ENCODE results near the gene AP2A2. TPM values are rescaled to one million over a fixed set of nuclear protein-coding genes. Genes with fewer than 3 reads are reported as not detected.
A peak's percentile ranks its signal among the peaks of the same experiment; 100 is the strongest.

The AP2A2 gene
- total RNA-seq, 1 donor from 2014 or later = 9.5 TPM

- peaks cover 6% of the 10 kb centered on the region for H3K27me3 ChIP-seq (ENCODE audit: control insufficient read depth, insufficient read depth, low read length)
- no peak for FAIRE-seq
Measured at GRCh38 chr11:1048375-1049070, 122.9 kb downstream of the AP2A2 start.

GRCh38 chr11:1049071-1049405 is 123.4 kb downstream of the AP2A2 start:
- peaks cover 6% of the 10 kb centered on the region for H3K27me3 ChIP-seq (ENCODE audit: control insufficient read depth, insufficient read depth, low read length)
- FAIRE-seq (no peak), DNase-seq (ENCODE audit: low read depth) (no peak)
- H3K36me3 ChIP-seq (ENCODE audit: control insufficient read depth, insufficient read depth, low read length) = no peaks in the 10 kb centered on the region
- TF ChIP-seq, protein P1, sequence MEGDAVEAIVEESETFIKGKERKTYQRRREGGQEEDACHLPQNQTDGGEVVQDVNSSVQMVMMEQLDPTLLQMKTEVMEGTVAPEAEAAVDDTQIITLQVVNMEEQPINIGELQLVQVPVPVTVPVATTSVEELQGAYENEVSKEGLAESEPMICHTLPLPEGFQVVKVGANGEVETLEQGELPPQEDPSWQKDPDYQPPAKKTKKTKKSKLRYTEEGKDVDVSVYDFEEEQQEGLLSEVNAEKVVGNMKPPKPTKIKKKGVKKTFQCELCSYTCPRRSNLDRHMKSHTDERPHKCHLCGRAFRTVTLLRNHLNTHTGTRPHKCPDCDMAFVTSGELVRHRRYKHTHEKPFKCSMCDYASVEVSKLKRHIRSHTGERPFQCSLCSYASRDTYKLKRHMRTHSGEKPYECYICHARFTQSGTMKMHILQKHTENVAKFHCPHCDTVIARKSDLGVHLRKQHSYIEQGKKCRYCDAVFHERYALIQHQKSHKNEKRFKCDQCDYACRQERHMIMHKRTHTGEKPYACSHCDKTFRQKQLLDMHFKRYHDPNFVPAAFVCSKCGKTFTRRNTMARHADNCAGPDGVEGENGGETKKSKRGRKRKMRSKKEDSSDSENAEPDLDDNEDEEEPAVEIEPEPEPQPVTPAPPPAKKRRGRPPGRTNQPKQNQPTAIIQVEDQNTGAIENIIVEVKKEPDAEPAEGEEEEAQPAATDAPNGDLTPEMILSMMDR (IDR thresholded peaks at IDR 0.05; ENCODE audit: insufficient read depth, low read length, severe bottlenecking) = no peak
- no peak overlapping the region for H3K4me3 ChIP-seq (ENCODE audit: low read depth, low read length)

More at GRCh38 chr11:1048375-1049070, 122.9 kb downstream of the AP2A2 start:
- TF ChIP-seq, protein P1 (IDR thresholded peaks at IDR 0.05; ENCODE audit: insufficient read depth, low read length, severe bottlenecking) = no peak
- Histone ChIP-seq H3K36me3 (ENCODE audit: control insufficient read depth, insufficient read depth, low read length) (no peaks in the 10 kb centered on the region), H3K4me3 (ENCODE audit: low read depth, low read length) (no peak overlapping the region)
- DNase-seq (ENCODE audit: low read depth) = no peak

DNA sequence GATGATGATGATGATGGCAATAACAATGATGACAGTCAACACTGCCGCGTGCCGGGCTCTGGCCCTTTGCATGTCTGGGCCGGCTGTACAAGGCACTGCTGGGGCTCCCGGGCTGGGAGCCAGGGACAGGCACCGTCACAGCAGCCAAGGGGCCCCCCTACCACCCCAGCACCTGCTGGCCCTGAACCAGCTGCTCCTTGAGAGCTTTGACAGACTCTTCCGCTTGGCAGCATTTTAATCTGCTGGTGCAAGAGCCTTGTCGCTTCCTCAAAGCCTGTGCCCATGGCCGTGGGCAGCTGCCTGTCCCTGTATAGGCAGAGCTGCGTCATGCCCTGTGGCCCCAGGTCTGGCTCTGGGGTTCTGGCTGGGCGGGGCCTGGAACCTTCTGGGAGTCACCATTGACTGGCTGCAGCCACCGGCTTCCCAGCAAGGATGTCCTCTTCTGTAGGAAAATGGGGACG is 123.8 kb downstream of the AP2A2 start:
- H3K27me3 ChIP-seq (ENCODE audit: control insufficient read depth, insufficient read depth, low read length) = peaks cover 6% of the 10 kb centered on the region
- H3K36me3 ChIP-seq (ENCODE audit: control insufficient read depth, insufficient read depth, low read length) = no peaks in the 10 kb centered on the region
- DNase-seq (ENCODE audit: low read depth) = peak; percentile 26
- no peak for FAIRE-seq
- no peak overlapping the region for H3K4me3 ChIP-seq (ENCODE audit: low read depth, low read length)
- TF ChIP-seq, protein P1 (IDR thresholded peaks at IDR 0.05; ENCODE audit: insufficient read depth, low read length, severe bottlenecking) = no peak

- Histone ChIP-seq H3K36me3 (ENCODE audit: control insufficient read depth, insufficient read depth, low read length) (no peaks in the 10 kb centered on the region), H3K4me3 (ENCODE audit: low read depth, low read length) (no peak overlapping the region), H3K27me3 (ENCODE audit: control insufficient read depth, insufficient read depth, low read length) (peaks cover 8% of the 10 kb centered on the region)
- DNase-seq (ENCODE audit: low read depth) = no peak
- FAIRE-seq = no peak
- TF ChIP-seq, protein P1 (IDR thresholded peaks at IDR 0.05; ENCODE audit: insufficient read depth, low read length, severe bottlenecking) = no peak
Measured at GRCh38 chr11:1049911-1050580, 124.4 kb downstream of the AP2A2 start.

DNA sequence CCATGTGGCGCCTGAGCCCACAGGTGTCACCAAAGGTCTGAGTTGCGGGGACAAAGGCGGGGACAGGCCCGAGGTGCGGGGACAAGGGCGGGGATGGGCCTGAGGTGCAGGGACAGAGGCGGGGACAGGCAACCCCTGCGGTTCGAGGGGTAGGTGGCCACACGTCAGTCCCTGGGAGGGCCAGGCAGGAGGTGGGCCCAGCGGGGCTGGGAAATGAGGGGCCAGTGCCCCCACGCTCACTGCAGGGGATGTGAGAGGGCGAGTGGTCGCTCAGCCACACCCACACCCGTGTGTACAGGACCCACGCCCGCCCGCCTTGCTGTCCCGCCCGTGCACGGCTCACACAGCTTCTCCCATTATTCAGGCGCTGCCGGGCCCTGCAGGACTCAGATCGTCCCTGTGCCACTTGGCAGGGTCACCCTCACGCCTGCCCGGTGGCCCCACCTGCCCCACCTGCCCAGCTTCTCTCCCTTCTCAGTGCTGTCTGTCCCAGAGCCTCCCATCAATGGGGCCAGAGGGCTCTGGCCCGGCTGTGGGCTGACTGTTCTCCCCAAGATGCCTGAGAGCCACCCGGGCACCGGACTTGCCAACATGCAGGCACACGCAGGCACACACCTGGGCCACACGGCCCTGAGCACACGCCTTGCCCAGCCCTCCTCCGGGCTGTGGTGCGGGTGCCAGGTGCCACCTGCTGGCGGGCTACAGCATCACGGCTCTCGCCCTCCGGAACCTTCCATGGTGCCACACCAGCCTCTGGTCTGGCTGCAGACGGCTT is 125.1 kb downstream of the AP2A2 start:
- no peaks in the 10 kb centered on the region for H3K36me3 ChIP-seq (ENCODE audit: control insufficient read depth, insufficient read depth, low read length)
- DNase-seq (ENCODE audit: low read depth) = peak; percentile 76
- H3K27me3 ChIP-seq (ENCODE audit: control insufficient read depth, insufficient read depth, low read length) = peaks cover 8% of the 10 kb centered on the region
- FAIRE-seq = no peak
- TF ChIP-seq, protein P1 (IDR thresholded peaks at IDR 0.05; ENCODE audit: insufficient read depth, low read length, severe bottlenecking) = peak; percentile 99
- H3K4me3 ChIP-seq (ENCODE audit: low read depth, low read length) = no peak overlapping the region

Data from bronchial epithelial cell (primary cell).